ENCODE results near the gene L3MBTL3. TPM values are rescaled to one million over a fixed set of nuclear protein-coding genes. Genes with fewer than 3 reads are reported as not detected.

L3MBTL3 gene
- total RNA-seq, 1 experiment from 2014 or later: 31.5 TPM

GRCh38 chr6:130075879-130076460 is 57.6 kb downstream of the L3MBTL3 start:
- Histone ChIP-seq H3K9me2 (ENCODE audit: insufficient read depth) (no peaks in the 10 kb centered on the region), H3K36me3 (ENCODE audit: control insufficient read depth in 1 of 2, insufficient read depth in 2 of 2, low read length in 2 of 2) (peaks cover 0 to 26% of the 10 kb centered on the region in 2 experiments; a peak in 2 of 4 replicates), H3K4me3 (replicated peaks in 1 of 2; ENCODE audit: low read depth in 1 of 2, low read length in 2 of 2) (no peak overlapping the region), H3K27ac (ENCODE audit: low read depth, low read length) (no peak overlapping the region), H3K9me3 (ENCODE audit: control insufficient read depth in 1 of 2, insufficient read depth in 1 of 2, low read depth in 1 of 2, low read length in 2 of 2) (no peaks in the 10 kb centered on the region), H4K20me1 (ENCODE audit: insufficient read depth) (no peaks in the 10 kb centered on the region), H3K9ac (ENCODE audit: low read length) (no peak overlapping the region), H3K4me1 (ENCODE audit: control insufficient read depth in 1 of 2, insufficient read depth in 2 of 2, low read length in 2 of 2) (no peaks in the 10 kb centered on the region), H3K27me3 (ENCODE audit: insufficient read depth, low read length) (no peaks in the 10 kb centered on the region), H2AFZ (ENCODE audit: low read depth, low read length, poor library complexity, severe bottlenecking) (no peak overlapping the region), H3K79me2 (ENCODE audit: insufficient read depth, low read length) (no peaks in the 10 kb centered on the region), H3K4me2 (ENCODE audit: low read length) (no peak overlapping the region)
- intact Hi-C loops (cut with micrococcal nuclease): no loop called here
- ATAC-seq (no peak), DNase-seq (ENCODE audit: low read depth, low spot score) (no peak)
- POLR2A ChIA-PET: no interaction called here
- RAD21 ChIA-PET (ENCODE audit: low non-redundant PET in 1 of 2, low total read pairs in 2 of 2, uncharacterized antibody in 2 of 2, unreplicated experiment in 2 of 2): no interaction called here
- TF ChIP-seq JUND (IDR thresholded peaks at IDR 0.05): no peak
- TF ChIP-seq, protein P1, sequence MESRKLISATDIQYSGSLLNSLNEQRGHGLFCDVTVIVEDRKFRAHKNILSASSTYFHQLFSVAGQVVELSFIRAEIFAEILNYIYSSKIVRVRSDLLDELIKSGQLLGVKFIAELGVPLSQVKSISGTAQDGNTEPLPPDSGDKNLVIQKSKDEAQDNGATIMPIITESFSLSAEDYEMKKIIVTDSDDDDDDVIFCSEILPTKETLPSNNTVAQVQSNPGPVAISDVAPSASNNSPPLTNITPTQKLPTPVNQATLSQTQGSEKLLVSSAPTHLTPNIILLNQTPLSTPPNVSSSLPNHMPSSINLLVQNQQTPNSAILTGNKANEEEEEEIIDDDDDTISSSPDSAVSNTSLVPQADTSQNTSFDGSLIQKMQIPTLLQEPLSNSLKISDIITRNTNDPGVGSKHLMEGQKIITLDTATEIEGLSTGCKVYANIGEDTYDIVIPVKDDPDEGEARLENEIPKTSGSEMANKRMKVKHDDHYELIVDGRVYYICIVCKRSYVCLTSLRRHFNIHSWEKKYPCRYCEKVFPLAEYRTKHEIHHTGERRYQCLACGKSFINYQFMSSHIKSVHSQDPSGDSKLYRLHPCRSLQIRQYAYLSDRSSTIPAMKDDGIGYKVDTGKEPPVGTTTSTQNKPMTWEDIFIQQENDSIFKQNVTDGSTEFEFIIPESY (IDR thresholded peaks at IDR 0.05; ENCODE audit: extremely low read depth, insufficient replicate concordance, low read length): no peak
- TF ChIP-seq SP1 (IDR thresholded peaks at IDR 0.05; ENCODE audit: low read depth): no peak
- no peak for TF ChIP-seq EGR1 (IDR thresholded peaks at IDR 0.05; ENCODE audit: low read depth)
- no peak for TF ChIP-seq MAX (IDR thresholded peaks at IDR 0.05)
- no peak for TF ChIP-seq POLR2A (IDR thresholded peaks at IDR 0.05; ENCODE audit: borderline replicate concordance, extremely low read depth, insufficient read depth, insufficient read length)
- no peak for TF ChIP-seq ELF1 (IDR thresholded peaks at IDR 0.05; ENCODE audit: borderline replicate concordance, low read depth)
- no peak for TF ChIP-seq POLR2AphosphoS5 (IDR thresholded peaks at IDR 0.05; ENCODE audit: low read depth, low read length)
- no peak for TF ChIP-seq CBX3 (IDR thresholded peaks at IDR 0.05; ENCODE audit: low read depth)
- TF ChIP-seq EZH2 (IDR thresholded peaks at IDR 0.05): no peak
- TF ChIP-seq SIN3A (IDR thresholded peaks at IDR 0.05; ENCODE audit: low read depth): no peak
- no peak for TF ChIP-seq TCF7L2 (IDR thresholded peaks at IDR 0.05; ENCODE audit: borderline replicate concordance, extremely low read depth, insufficient read depth, insufficient read length)
- no peak for TF ChIP-seq EZH2phosphoT487 (IDR thresholded peaks at IDR 0.05; ENCODE audit: borderline replicate concordance)
- no peak for TF ChIP-seq REST (IDR thresholded peaks at IDR 0.05; ENCODE audit: low read depth)
- no peak for TF ChIP-seq ATF3 (IDR thresholded peaks at IDR 0.05)
- no peak for TF ChIP-seq ZFX (IDR thresholded peaks at IDR 0.05)
- TF ChIP-seq CTCF (IDR thresholded peaks at IDR 0.05 in 2 of 3, conservative IDR thresholded peaks at IDR 0.05 in 1 of 3; ENCODE audit: borderline replicate concordance in 1 of 3, insufficient read depth in 1 of 3, low read depth in 2 of 3, low read length in 2 of 3): no peak
- no peak for TF ChIP-seq ZNF274 (IDR thresholded peaks at IDR 0.05; ENCODE audit: low read depth, low read length)
- no peak for TF ChIP-seq SRF (IDR thresholded peaks at IDR 0.05; ENCODE audit: low read depth)
- no peak for TF ChIP-seq YY1 (IDR thresholded peaks at IDR 0.05; ENCODE audit: extremely low read depth, insufficient replicate concordance, low read depth, low read length)
- BruUV-seq (replicated peaks): no TSS peak
- CTCF ChIA-PET: interaction anchor here (1.0 kb wide), 1 partner anchor 218 kb away, joined by 4 read pairs; no protein-coding TSS in a partner anchor

All from HCT116 (cell line).